Nucleus accumbens (tissue), 56 donors: Measurements from ENCODE around the gene PSMG4.

ENCODE experiments used
- DNase-seq, 56 donors: peaks; one replicate each; lab custom pipeline; 2025; lab: John Stamatoyannopoulos, UW

Gene PSMG4, protein sequence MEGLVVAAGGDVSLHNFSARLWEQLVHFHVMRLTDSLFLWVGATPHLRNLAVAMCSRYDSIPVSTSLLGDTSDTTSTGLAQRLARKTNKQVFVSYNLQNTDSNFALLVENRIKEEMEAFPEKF

DNA sequence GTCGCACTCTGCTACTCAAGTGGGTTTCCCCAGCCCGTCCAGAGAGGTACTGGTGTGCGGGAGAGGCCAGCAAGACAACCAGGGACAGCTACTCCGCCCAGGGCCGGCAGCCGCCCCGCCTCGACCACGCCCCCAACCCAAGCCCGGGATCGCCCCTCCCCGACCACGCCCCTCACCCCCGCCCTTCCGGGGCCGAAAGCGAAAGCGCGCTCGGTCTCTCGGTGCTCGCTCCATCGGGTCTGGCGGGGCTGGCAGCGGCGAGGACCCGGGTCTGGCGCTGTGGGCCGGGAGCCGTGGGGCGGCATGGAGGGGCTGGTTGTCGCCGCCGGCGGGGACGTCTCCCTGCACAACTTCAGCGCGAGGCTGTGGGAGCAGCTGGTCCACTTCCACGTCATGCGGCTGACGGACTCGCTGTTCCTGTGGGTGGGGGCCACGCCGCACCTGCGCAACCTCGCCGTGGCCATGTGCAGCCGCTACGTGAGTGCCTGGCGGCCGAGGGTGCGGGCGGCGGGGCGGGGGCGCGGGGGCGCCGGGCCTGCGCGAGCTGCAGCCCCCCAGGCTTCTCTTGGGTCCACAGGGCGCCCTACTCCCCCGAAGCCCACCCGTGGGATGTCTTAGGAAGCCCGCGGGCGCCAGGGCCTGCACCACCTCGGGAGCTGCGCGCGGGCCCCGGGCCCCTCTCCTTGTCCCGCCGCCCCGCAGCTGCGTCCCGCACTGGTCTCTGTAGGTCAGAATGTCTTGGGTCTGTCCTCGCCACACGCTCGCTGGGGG lies at the start of gene PSMG4:
PSMG4 (plus strand) TSS at position 228 of the 771 bp plus-strand sequence; CDS start at position 304, 76 bp downstream.
- DNase-seq = peak; percentile 30 to 96 (median 89)

DNA sequence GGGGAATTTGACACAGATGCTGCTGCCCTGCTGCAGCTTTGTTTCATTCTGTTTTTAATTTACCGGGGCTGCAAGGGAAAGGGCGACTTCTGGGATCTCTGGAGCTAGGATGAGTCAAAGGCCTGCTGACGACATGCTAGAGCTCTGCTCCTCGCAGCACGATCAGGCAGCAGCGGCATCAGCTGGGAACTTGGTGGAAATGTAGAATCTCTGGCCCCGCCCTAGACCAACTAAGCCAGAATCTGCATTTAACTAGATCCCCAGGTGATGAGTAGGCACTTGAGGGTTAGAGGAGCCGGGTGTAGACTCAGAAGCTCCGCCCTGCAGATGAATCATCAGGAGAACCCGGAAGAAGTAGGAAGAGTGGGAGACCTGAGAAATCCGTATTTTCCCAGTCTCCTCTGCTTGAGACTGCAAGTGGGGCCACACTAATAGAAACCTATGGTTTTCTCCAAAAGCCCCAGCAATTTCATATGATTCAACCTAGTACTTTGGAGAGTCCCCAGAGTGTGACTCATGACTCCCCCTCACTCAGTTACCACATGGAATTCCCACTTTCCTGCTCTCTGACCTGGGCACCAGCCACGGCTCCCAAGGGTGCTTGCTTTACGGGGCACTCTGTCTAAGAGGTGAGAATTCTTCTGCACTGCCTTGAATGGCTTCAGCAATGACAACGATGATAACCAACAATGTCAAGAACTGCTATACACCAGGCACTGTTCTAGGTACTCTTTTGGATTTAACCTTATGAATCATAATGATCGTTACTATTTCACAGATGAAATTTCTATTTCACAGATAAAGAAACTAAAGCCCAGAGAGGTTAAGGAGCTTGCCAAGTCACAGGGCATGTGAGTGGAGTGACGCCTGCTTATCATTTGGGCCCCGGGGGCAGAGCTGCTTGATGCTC lies 49.4 kb upstream of the PSMG4 start:
- DNase-seq = peak in 37 of 56 donors; percentile 8 to 87 (median 45)

DNA sequence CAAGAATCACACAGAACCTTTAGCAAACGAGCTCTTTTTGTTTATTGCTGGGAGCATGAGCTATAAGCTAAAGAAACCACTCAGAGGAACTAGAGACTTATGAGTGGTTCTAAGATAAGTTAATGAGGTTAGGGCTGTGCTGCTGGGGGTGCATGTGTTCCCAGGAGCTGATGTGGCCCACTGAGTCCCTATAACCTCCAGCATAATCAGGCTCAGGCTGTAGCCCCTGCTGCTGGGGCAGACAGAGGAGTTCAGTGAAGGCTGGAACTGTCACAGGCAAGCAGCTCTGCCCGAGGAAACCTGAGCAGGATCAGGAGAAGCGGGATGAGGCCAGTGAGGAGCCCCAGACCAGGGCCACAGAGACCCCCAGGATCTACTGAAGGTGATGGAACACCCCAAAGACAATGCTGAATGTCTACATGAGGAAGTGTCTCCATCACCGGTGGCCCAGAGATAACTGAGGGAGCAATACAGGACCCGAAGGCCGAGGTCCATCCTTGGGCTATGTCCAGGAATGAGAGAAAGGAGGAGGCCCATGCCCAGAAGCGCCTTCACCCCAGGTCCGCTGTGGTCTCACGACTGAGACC lies 48.6 kb upstream of the PSMG4 start:
- DNase-seq = no peak

DNA sequence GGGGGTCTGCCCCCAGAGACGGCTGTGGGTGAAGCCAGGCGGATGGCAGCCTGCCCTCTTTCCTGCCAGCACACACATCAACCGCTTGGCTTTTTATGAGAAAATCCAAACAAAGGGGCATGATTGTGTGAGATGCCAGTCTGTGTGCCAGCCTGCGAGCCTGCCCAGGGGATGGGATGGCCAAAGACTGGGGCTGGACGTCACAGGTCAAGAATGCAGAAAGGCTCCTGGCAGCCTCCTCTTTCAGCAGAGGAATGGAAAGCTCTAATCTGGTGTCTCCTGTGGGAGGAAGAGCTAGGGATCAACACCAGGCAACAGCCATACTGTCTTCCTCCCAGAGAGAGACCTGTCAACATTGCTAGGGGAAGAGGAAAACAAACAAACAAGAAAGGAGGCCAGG lies 47.1 kb upstream of the PSMG4 start:
- DNase-seq = peak in 52 of 56 donors; percentile 15 to 87 (median 70)

DNA sequence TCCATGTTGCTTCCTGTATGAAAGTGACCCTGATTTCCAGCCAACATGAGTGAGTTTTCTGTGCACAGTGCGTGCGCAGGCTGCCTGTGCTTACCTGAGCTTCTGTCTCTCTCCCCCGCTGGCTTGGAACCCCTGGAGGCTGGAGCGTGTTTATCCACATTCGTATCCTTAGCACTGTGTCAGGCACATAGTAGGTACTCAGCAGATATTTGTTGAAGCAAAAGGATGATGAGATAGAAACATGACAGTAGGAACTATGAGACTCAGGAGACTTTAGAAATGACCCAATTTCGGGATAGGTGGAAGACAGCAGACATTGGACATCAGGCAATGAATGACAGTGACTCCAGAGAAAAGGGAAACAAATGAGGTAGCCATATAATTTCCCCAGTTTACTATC lies 46.5 kb upstream of the PSMG4 start:
- no peak for DNase-seq

DNA sequence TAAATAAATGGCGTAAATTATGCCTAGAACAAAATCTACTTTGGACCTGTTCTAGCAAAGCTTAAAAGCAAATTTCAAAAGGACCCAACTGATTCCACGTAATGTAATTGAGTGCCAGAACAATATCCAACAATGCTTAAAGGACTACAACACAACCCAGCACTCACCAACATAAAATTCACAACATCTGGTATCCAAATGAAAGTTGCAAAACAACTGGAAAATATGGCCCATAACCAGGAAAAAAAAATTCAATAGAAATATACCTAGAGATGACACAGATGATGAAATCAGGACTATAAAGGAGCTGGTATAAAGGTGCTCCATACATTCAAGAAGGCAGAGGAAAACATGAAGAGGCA lies 45.4 kb upstream of the PSMG4 start:
- no peak for DNase-seq

DNA sequence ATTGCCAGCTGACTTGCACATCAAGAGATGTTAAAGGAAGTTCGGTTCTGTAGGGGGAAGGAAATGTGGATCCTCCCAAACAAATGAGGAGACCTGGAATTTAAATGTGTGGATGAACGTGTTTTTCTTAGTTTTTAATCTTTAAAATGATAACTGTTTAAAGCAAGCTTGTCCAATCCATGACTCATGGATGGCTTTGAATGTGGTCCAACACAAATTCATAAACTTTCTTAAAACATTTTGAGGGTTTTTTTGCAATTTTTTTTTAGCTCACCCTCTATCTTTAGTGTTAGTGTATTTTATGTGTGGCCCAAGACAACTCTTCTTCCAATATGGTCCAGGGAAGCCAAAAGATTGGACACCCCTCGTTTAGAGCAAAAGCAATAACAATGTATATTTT lies 43.8 kb upstream of the PSMG4 start:
- DNase-seq = no peak

DNA sequence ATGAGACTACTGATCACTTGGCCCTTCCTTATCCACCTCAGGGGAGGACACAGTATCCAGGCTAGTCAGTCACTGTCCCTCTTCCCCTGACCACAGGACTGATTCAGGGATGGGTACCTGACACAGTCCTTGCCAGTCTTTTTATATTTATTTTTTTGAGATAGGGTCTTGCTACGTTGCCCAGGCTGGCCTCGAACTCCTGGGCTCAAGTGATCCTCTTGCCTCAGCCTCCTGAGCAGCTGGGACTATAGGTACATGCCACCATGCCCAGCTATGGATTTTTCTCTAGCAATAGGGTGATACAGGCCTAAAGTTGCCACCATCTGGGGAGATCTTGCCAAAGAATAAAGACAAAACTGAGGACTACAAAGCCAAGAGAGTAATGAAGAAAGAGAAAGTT lies 41.5 kb upstream of the PSMG4 start:
- DNase-seq = no peak

DNA sequence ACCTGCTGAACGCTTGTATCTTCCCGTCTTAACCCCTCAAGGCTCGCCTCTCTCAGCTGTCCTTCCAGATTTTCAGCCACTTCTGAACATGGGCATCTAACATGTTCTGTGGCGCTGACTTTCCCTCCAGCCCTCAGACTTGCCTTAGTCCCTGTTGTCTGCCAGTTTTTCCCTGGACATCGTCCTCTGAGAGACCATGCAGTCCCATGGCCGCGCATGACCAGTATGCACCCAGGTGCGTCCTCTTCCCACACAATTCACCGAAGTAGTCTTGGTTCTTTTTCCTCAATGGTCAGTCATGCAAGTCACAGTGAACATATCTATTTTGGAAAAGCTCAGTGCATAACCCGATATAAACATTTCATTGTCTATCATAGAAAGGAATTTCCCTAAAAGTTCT lies 40.5 kb upstream of the PSMG4 start:
- no peak for DNase-seq

DNA sequence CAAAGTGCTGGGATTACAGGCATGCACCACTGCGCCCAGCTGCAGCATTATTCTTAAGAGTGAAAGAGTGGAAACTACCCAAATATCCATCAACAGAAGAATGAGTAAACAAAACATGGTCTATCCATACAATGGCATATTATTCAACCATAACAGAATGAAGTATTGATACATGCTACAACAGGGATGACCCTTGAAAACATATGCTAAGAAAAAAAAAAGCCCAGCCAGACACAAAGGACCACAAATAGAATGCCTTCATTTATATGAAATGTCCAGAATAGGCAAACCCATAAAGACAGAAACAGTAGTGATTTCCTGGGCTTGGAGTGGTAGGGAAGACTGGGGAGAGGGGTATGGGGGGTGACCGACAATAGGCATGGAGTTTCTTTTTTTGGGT lies 38.4 kb upstream of the PSMG4 start:
- DNase-seq = no peak

DNA sequence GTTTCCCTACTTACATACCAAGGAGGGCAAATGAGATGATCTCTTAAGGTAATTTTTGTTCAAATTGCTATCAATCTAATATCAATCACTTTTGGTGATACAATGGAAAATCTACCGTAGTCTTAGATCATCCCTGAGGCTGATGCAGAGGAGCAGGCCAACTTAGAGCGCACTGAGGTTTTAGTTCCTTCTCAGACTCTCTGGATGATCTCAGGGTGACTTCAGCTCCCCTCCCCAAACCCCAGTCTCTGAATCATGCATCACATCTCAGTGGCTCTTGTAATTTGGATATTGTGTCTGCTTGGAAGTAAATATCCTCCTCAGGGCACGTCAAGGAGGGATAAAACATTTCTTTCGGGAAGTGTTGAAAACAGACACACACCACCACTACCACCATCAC lies 37.2 kb upstream of the PSMG4 start:
- DNase-seq = no peak

DNA sequence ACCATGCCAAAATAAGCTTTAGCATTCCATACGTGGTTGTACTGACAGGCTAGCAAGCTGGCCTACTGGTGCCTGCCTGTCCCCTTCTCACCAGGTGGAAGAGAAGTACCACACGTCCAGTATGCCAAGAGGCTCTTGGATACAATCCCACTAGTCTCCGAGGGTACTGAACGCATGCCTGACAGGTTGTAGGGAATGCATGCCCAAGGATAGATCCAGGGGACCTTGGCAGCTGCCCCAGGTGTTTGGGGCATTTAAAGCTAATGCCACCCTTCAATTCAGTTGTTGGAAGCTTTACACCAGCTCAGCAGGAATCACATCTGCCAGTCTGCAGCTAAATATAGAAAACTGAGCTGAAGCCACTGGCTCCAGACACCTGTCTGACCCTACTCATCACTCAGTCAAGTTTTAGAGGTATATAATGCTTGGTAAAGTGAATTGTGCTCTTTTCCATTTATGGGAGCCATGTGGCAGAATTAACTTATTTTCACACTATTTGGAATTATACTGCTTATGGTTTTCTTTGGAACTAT lies 36.2 kb upstream of the PSMG4 start:
- DNase-seq = no peak

DNA sequence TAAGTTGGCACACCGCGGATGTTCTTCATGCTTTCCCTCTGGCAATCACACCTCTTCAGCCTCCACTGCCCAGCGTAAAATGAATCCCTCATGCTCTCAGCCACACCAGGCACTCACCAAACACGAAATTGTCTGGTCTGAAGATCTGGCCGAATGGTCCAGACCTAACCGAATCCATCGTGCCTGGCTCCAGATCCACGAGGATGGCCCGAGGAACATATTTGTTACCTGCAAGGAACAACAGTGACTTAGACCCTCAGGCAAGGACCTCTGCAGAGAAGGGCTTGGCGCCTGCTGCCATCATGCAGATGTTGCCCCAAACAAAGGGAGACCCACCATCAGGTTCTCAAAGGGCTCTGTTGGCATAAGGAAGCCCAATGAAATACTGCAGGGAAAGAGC lies 32.7 kb upstream of the PSMG4 start:
- no peak for DNase-seq

DNA sequence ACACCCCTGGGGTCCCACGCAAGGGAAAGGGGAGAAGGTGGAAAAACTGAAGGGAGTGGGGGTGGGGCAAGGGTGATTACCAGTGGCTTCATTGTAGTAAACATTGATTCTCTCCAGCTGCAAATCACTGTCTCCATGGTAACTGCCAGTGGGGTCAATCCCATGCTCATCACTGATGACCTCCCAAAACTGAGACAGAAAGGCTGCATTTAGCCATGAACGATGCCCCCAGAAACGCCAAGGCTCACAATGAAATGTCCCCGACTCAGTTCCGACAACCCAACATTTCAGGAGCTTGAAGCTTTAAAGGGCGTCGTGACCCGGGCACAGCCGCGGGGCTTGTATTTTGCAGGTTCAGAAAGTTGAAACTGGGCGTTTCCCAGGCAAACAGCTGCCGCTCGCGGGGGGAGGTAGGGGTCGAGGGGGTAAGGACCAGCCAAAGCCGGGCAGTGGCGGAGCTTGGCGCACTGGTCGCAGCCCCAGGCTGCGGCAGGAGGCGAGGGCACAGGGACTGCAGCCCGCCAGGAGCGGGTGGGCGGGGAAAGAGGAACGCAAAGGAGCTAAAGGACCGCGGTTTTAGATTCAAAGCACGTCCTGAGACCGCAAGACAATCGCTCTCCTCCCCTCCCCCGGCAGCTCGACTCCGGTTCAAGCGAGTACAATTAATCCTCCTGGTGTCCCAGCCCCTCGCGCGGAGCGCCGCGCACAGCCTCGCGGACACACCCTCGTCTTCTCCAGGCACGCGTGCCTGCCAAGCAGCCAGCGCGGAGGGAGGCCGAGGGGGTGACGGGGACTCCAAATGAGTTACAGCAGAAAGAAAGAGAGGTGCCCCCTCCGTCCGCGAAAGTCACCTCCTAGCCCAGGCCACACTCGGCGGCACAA lies 32.0 kb upstream of the PSMG4 start:
- DNase-seq = peak in 24 of 56 donors; percentile 24 to 69 (median 42)

DNA sequence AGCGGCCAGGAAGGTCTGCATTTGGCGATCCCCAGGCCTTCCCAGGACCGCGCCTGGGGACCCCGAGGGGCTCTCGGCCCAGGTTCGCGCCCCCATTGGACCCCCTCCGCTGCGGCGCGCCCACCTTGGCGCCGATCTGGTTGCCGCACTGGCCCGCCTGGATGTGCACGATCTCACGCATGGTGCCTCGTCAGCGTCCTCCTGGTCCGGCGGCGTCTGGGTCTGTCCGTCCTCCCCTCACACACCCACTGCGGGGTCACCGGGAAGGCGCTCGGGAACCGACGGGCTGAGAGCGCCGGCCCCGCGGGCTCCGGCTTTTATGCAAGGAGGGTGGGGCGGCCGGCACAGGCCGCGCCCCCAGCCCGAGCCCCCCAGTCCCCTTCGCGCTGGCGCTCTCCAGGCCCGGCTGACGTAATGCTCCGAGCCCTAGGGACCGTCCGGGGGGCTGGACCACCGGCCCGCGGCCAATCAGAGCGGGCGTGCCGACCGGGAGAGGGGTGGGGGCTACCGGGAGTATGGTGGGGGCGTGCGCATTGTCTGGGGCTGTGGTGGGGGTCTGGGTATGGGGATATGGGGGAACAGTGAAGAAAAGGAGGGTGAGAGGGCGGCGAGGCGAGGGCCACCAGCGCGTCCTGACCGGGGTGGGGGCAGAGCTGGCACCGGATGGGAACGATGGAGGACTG lies 31.2 kb upstream of the PSMG4 start, which contains the start of gene TUBB2B:
TUBB2B (minus strand) TSS at position 291 of the 683 bp plus-strand sequence; CDS start at position 181, 110 bp downstream.
- DNase-seq = peak in 45 of 56 donors; percentile 31 to 81 (median 59)

DNA sequence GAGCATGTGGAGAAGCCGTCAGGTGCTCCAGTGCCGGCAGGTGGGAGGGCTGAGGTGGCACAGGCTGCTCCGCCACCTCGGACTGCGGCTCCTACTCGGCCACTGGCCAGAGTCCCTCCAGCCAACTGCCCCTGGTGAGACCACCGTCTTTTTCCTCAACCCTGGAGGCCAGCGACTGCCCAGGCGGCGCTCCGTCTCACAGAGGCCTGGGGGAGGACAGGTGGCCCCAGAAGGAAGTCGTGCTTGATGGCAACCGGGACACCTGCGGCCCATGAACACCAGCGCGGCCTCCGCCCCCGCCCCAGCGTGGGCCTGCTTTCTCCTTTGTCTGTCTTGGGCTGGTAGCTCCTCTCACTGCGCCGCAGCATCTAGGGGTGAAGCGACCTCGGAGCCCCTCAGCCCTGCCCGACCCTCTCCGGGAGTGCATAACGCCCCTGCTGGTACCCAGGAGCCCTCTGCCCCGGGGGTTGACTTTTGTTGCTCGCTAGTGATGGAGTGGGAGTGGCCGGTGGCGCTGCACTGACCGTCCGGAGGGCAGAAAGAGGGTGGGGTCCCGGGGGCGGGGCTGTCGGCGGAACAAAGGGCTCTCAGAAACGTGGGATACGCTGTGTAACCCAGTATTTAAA lies 30.6 kb upstream of the PSMG4 start:
- DNase-seq = peak in 14 of 56 donors; percentile 26 to 62 (median 48)

DNA sequence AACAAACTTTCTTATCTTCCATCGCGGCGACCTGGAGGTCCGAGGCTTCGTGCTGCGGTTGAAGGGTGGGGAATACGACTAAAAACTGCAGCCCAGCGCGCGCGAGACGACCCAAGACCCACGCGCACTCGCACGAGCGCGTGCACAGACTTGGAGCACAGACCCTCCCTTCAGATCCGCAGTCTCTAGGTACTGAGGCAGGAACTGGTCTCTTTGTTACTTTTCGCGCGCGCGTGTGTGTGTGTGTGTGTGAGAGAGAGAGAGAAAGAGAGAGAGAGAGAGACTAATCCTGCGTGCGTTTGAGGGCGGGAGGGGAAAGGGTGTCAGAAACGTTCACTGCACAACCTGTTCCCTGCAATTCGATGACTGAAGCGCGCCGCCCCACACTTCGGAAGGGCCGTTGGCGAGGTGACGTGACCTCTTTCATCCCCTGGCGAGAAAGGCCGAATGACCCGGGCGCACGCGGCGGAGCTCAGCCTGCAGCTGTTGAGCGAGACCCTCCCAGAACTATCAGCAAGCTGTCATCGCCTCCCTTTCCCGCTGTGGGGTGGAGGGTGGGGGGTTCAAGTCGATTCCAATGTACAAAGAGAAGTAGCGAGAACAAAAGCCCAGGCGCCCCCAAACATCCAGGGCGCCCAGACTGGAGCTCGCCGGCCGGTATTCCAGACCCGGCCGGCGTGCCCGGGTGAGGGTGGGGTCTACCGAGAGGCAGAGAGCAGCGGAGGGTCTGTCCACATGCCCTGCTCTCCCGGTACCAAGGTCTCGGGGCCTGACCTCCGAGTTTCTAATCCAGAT lies 29.8 kb upstream of the PSMG4 start:
- peak in 20 of 56 donors; percentile 25 to 69 (median 46) for DNase-seq
